ENCODE measurements around the gene MRPL52.

DNA sequence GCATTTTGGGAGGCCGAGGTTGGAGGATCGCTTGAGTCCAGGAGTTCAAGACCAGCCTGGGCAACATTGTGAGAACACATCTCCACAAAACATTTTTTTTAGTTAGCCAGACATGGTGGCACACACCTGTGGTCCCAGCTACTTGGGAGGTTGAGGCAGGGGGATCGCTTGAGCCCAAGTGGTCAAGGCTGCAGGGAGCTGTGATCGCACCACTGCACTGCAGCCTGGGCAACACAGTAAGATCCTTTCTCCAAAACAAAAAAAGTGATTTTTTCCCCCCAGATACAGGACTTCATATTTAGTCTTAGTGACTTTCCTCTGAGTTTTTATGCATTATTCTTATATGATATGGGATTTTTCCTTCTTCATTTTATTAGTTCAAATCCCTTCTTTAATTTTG is 43.0 kb upstream of the MRPL52 start:
- TF ChIP-seq POLR2AphosphoS5 (IDR thresholded peaks at IDR 0.05; ENCODE audit: borderline replicate concordance, low read depth, low read length) (no peak), EZH2 (IDR thresholded peaks at IDR 0.05) (no peak)

All from SK-N-MC (cell line).